ENCODE results near the gene DTHD1. TPM values are rescaled to one million over a fixed set of nuclear protein-coding genes. Genes with fewer than 3 reads are reported as not detected.
A peak's percentile ranks its signal among the peaks of the same experiment; 100 is the strongest.

The DTHD1 gene
- polyA plus RNA-seq, 3 donors = not detected

DNA sequence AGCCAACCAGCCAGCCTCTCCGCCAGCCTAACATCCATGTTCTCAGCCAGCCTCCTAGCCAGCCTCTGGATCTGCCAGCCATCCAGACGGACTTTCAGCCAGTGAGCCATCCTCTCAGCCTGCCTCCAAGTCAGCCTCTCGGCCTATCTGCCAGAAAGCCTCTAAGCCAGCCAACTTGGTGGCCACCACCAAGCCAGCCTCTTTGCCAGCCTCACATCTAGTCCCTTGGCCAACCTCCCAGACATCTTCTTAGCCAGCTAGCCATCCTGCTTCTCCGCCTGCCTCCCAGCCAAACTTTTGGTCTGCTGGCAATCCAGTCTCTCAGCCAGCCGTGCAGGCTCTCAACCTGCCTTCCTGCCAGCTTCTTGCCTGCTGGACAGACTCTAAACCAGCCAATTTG, 20.7 kb upstream of the DTHD1 start:
- Mint-ChIP-seq H3K27ac (peak overlapping the region in 2 of 7 donors; percentile 6 to 22), H3K9me3 (peaks cover 0 to 6% (median 0%) of the 10 kb centered on the region in 7 donors), H3K4me3 (no peak overlapping the region), H3K4me1 (peaks cover 17% of the 10 kb centered on the region), H3K36me3 (no peaks in the 10 kb centered on the region), H3K27me3 (ENCODE audit: low read depth in 3 of 3) (peaks cover 0 to 2% (median 0%) of the 10 kb centered on the region in 3 donors)
- H3K9me3 ChIP-seq (replicated peaks in 1 of 2; ENCODE audit: control insufficient read depth in 1 of 2, insufficient read depth in 1 of 2, low read length in 2 of 2) = no peaks in the 10 kb centered on the region
- no peak overlapping the region for H3K4me3 ChIP-seq (replicated peaks in 1 of 3; ENCODE audit: low read depth in 2 of 3, low read length in 3 of 3)
- no peaks in the 10 kb centered on the region for H3K27me3 ChIP-seq (ENCODE audit: control insufficient read depth in 2 of 2, insufficient read depth in 2 of 2, low read length in 2 of 2)
- no peak overlapping the region for H2AFZ ChIP-seq (ENCODE audit: insufficient read depth, low read depth, low read length, poor library complexity, severe bottlenecking)
- 94% methylated on average over 5 of the region's 5 CpGs for WGBS (ENCODE audit: insufficient coverage)
- H3K36me3 ChIP-seq (replicated peaks in 1 of 2; ENCODE audit: control insufficient read depth in 1 of 2, insufficient read depth in 2 of 2, low read length in 2 of 2) = no peaks in the 10 kb centered on the region
- H3K4me1 ChIP-seq (ENCODE audit: control insufficient read depth in 1 of 2, insufficient read depth in 2 of 2, low read length in 2 of 2) = peaks cover 14 to 17% of the 10 kb centered on the region in 2 donors
- H4K20me1 ChIP-seq (ENCODE audit: insufficient read depth, low read length) = no peaks in the 10 kb centered on the region
- no peak overlapping the region for H3K27ac ChIP-seq (ENCODE audit: low read depth in 1 of 2, low read length in 2 of 2)
- H3K4me2 ChIP-seq (replicated peaks; ENCODE audit: extremely low read depth, low read length, poor library complexity, severe bottlenecking) = no peak overlapping the region
- no peak for DNase-seq
- H3K9ac ChIP-seq (ENCODE audit: insufficient read depth, low read length, poor library complexity, severe bottlenecking) = no peak overlapping the region
- intact Hi-C loops (cut with micrococcal nuclease) = no loop called here
- no peaks in the 10 kb centered on the region for H3K79me2 ChIP-seq (ENCODE audit: insufficient read depth, low read length)
- TF ChIP-seq, protein P1, sequence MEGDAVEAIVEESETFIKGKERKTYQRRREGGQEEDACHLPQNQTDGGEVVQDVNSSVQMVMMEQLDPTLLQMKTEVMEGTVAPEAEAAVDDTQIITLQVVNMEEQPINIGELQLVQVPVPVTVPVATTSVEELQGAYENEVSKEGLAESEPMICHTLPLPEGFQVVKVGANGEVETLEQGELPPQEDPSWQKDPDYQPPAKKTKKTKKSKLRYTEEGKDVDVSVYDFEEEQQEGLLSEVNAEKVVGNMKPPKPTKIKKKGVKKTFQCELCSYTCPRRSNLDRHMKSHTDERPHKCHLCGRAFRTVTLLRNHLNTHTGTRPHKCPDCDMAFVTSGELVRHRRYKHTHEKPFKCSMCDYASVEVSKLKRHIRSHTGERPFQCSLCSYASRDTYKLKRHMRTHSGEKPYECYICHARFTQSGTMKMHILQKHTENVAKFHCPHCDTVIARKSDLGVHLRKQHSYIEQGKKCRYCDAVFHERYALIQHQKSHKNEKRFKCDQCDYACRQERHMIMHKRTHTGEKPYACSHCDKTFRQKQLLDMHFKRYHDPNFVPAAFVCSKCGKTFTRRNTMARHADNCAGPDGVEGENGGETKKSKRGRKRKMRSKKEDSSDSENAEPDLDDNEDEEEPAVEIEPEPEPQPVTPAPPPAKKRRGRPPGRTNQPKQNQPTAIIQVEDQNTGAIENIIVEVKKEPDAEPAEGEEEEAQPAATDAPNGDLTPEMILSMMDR (IDR thresholded peaks at IDR 0.05) = no peak

DNA sequence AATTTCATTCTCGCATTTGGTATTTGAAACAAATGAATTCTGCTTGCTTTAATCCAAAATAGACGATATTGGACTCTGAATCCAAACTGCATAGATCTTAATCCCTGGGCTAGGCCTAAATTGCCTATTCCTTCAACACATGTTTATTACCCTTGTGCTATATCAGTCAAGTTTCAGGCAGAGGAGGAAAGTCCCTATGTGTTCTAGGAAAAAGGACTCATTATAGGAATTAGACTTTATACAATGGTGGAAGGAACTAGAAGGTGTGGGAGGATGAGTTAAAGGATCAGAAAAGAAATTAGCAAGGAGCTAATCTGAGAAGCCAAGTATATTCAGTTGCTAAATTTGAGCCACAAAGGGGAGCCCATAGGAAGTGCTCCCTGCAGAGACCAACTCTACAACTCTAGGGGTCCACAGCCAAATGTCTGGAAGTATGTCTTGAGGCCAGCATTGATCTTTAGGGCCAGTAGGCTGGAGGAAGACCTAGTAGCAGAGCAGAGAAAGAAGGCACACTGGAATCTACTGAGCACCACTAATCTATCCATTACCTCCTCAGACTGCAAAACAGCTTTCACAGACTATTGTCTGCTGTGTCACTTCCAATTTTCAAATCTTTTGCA, 17.1 kb upstream of the DTHD1 start:
- Mint-ChIP-seq H3K36me3 (no peaks in the 10 kb centered on the region), H3K27me3 (ENCODE audit: low read depth in 3 of 3) (peaks cover 0 to 2% (median 0%) of the 10 kb centered on the region in 3 donors), H3K4me1 (peaks cover 28% of the 10 kb centered on the region), H3K9me3 (peaks cover 0 to 6% (median 0%) of the 10 kb centered on the region in 7 donors), H3K27ac (no peak overlapping the region), H3K4me3 (no peak overlapping the region)
- no peaks in the 10 kb centered on the region for H4K20me1 ChIP-seq (ENCODE audit: insufficient read depth, low read length)
- DNase-seq = no peak
- H3K4me2 ChIP-seq (replicated peaks; ENCODE audit: extremely low read depth, low read length, poor library complexity, severe bottlenecking) = no peak overlapping the region
- intact Hi-C loops (cut with micrococcal nuclease) = no loop called here
- peaks cover 18 to 30% of the 10 kb centered on the region in 2 donors for H3K4me1 ChIP-seq (ENCODE audit: control insufficient read depth in 1 of 2, insufficient read depth in 2 of 2, low read length in 2 of 2)
- H3K9me3 ChIP-seq (replicated peaks in 1 of 2; ENCODE audit: control insufficient read depth in 1 of 2, insufficient read depth in 1 of 2, low read length in 2 of 2) = no peaks in the 10 kb centered on the region
- no peak overlapping the region for H3K27ac ChIP-seq (ENCODE audit: low read depth in 1 of 2, low read length in 2 of 2)
- H3K79me2 ChIP-seq (ENCODE audit: insufficient read depth, low read length) = no peaks in the 10 kb centered on the region
- no peak overlapping the region for H3K4me3 ChIP-seq (replicated peaks in 1 of 3; ENCODE audit: low read depth in 2 of 3, low read length in 3 of 3)
- H2AFZ ChIP-seq (ENCODE audit: insufficient read depth, low read depth, low read length, poor library complexity, severe bottlenecking) = no peak overlapping the region
- TF ChIP-seq, protein P1 (IDR thresholded peaks at IDR 0.05) = no peak
- 100% methylated on average over 2 of the region's 2 CpGs for WGBS (ENCODE audit: insufficient coverage)
- no peak overlapping the region for H3K9ac ChIP-seq (ENCODE audit: insufficient read depth, low read length, poor library complexity, severe bottlenecking)
- H3K36me3 ChIP-seq (replicated peaks in 1 of 2; ENCODE audit: control insufficient read depth in 1 of 2, insufficient read depth in 2 of 2, low read length in 2 of 2) = no peaks in the 10 kb centered on the region
- no peaks in the 10 kb centered on the region for H3K27me3 ChIP-seq (ENCODE audit: control insufficient read depth in 2 of 2, insufficient read depth in 2 of 2, low read length in 2 of 2)
